GM19043 (cell line): ENCODE measurements around the gene SNAPC1.

ENCODE experiments used
- ATAC-seq: cut with Tn5 transposase; IDR thresholded peaks from one replicate; pipeline ENCODE4 v1.9.1; 2021; ENCODE audit warnings: low read depth; ENCODE audit not compliant: unreplicated experiment

Gene SNAPC1

DNA sequence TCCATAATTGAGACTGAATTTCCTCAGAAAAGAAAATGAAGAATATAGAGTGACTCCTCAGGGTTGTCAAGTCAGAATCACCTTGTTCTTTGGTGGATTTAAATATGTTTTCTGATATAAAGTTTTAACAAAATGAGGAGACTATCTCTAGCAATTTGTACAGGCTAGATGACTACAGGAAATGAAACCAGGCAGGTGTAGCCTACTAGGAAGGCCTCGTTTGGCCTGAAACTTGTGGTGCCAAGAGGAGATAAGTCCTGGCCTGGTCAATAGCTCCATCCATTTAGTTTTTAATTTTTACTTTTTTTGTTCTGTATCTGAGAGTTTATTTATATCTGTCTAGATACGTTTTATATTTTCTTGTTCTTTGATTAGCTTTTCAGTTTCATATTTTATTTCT lies 41.5 kb downstream of the SNAPC1 start:
- ATAC-seq, result peak; percentile 78

DNA sequence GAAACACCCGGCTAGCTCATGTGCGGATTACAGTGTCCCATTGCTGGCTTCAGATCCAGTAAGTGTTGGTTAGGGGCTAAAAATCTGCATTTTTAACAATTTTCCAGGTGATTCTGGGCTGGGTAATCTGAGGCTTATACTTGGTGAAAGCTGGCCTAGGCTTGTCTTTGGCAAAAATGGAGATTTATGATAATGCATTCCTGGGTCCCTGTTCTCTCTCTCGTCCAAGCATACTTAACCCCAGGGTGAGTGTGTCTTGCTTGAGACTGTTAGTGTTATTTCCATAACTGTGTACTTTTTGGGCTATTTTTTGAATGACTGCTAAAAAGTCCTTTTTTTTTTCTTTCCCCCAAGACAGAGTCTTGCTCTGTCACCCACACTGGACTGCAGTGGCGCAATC lies 43.2 kb downstream of the SNAPC1 start:
- no peak for ATAC-seq

DNA sequence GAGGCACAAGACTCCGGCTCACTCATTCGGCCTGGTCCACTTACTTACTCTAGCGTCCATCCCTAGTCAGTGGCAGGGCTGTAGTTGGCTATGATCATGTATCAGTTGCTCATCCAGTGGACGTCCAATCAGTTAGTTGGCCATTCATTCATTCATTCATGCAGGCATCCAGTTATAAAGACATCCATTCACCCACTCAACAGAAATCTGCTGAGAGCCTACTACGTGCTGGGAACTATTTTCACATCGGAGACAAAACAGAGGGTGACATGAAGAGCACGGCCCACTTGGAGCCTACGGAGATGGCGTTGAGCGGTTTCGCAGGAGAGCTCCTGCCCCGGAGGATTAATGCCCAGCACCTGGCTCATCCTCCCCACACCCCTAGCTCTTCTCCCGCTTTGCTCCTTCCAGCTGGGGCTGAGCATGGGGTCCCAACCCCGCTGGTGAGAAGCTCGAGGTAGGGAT lies 49.7 kb downstream of the SNAPC1 start:
- no peak for ATAC-seq

DNA sequence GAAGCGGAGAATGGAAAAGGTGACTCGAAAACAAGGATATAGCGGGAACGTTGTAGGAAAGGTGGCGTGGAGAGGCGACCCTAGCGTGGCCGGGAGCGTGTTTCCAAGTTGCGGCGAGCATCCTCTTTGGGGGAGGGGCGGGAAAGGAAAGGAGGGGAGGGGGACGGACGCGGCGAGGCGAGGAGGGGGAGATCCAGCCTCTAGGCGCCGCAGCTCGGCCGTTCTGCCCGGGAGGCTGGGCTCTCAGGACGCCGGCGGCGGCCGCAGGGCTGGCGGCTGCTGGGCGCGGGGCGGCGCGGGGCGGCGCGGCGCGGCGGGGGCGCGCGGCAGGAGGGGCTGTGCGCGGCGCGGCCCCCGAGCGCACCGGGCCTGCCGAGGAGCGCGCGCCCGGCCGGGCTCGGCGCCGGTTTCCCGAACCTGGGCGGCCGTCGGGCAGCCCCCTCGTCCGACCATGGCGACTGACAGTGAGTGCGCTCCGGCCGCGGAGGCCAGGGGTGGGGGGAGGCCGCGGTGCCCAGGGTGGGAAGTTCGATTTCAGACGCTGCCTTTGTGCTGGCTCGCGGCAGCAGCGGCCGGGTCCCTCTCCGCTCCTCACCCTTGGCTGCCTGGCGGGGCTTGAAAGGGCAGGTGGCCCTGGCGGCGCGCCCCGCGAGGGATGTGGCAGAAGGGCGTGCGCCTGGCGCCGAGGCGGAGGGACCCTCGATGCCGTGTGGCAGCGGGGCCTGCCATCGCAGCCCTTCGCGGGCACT lies 50.3 kb downstream of the SNAPC1 start, which contains the start of gene SYT16:
SYT16 (plus strand) TSS at position 357 of the 749 bp plus-strand sequence.
- ATAC-seq, result no peak

DNA sequence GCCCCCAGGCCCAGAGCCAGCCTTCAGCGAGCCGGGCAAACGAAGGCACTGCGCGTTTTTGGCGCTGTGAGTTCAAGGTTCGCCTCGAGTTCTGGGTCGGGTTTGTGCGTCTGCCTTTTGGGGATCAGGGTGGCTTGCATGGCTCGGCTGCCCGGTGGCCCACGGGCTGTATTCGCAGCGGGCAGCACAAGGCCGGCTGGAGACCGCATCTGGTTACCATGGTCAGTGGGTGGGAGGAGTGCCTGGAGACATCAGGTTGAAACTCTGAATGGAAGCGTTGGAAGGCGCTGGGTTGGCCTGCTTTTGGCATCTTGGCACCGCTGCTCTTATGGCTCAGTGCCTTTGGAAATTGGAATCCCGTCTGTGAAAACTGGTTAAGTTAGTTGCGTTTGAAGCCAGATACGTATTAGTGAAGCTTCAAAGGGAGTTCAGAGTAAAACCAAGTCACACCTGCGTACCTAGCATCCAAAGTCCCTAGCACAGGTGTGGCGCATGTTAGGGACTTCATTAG lies 50.9 kb downstream of the SNAPC1 start:
- no peak for ATAC-seq

DNA sequence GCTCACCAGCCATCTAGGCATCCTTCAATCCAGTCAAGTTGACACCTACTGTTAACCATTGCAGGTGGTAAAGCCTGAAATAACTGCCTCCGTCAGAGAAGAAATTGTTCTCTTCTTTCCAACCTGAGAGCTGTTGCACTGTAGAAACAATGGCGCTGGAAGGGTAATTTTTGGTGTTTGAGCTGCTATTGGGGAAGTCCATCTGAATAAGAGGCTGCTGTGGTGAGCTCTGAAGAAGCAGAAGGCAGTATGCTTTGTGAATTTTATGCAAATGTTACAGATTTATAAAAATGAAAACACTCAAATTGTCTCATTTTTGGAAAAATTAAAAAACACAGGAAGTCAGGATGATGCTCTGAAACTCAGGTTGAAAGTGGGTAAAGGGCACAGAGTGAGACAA lies 60.2 kb downstream of the SNAPC1 start:
- ATAC-seq, result no peak

DNA sequence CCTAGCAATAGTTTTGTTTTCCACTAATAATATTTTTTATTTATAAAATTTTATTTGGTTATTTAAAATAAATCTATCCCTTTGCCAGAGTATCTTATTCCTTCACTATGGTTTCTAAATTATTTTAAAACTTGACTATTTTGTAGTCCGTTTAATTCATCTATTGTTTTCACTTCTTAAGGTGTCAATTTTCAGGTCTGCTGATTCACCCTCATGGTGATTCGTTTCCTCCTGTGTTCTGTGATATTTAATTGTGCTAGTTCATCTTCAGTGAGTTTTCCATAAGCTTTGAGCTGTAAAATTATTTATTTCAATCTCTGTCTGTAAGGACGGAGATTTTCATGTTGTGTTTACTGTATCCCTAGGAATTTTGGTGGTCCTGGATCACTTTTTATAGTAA lies 70.6 kb downstream of the SNAPC1 start:
- no peak for ATAC-seq

DNA sequence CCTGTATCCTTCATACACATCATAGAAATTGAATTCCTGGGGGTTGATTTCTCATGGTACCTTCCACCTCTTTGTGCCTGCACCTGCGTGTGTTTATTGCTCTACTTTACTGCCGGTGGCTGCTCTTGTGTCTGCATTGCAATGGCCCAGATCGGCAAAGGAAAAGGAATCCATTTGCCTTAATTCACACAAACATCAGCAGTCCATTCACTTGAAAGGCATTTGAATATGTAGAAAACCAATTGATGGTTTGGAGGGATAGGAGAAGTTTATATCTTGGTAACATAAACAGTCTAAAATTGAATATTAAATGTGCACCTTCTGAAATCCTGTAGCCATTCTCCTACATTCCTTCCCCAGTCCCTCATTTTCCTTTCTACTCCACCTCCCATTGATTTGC lies 74.0 kb downstream of the SNAPC1 start:
- ATAC-seq, result no peak

DNA sequence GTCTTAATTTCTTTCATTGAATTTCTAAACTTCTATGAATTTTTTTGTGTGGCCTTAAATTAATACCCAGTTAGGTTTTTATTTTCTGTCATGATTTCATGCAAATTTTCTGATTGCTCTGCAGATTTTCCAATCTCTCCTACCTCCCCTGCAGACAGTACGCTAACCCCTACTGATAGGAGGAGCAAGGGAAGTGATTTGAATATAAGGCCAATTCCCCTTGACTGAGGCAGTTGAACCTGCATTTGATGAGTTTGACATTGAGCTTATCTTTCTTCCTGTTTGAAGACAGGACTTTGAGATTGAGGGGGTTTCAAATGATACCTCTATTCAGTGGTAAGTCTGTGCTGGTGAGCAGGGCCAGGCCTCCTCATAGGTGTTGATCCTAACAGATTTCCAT lies 74.6 kb downstream of the SNAPC1 start:
- ATAC-seq, result no peak

DNA sequence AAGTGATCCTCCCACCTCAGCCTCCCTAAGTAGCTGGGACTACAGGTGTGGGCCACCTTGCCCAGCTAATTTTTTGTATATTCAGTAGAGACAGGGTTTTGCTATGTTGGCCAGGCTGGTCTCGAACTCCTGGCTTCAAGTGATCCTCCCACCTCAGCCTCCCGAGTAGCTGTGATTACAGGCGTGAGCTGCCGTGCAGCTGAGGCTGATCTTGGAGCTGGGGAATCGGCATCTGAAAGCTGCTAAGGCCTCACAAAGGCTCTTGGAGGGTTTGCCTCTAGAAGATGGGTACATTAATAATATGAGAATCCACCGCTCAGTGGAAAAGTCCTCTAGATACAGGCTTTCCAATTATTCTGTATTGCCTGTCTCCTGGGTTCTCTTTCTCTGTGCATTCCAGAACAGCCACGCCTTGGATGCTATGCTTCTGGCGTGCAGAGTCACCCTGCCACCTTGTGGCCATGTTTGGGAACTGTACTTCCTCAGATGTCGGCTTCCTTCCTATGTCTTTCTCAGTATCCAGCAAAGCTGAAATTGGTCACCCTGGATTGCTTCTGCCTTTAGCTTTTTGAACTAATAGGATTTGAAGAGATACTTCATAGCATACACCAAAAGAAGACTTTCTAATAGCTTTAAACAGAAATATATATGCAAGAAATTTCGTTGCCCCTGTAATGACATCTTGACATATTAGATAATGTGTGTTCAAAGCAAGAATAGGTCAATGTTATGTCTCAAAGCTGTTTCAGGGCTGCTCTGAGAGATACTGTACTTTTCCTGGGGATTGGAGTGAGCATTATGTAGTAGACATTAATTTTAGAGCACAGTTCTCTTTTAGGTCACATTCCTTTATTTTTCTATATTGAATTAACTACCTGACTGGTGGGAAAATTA lies 75.4 kb downstream of the SNAPC1 start:
- ATAC-seq, result peak; percentile 86

DNA sequence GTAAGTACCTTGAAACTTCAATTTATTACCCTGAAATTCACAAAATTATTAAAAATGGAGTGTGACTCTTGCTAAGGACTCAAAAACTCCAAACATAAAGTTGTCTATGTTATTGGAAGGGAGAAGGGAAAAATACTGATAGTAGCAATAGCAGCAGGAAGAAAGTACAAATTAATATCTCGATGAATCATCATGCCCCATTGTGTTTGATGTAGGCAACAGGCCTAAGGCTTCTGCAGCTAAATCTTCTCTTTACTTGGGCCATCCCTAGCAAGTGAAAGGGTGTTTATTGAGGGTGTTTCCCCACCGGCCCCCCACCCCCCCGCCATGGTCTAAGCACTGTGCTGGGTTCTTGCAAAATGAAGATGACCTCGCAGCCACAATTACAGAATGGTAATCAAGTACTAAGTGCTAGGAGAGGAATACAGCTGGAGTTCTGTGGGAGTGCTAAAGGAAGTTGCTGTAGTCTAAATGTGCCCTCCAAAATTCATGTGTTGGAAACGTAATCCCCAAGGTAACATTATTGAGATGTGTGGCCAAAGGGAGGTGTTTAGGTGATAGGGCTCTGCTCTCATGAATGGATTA lies 76.5 kb downstream of the SNAPC1 start:
- no peak for ATAC-seq

DNA sequence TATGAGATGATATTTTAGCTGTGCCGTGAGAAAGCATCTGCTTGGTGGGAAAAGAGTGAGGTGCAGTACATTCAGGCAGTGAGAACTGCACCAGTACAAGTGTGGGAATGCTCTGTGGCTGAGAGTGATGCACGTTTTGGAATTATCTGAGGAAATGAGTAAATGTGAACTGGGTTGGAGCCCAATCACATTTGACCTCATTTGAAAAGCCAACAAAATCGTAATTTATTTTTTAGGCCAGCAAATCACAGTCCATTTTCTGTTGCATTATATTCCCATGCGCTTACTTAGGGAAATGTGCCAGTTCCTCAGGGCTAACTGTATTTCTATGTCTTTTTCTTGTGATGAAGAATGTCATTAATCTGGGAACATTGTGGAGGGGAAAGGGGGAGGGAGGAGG lies 77.3 kb downstream of the SNAPC1 start:
- no peak for ATAC-seq

DNA sequence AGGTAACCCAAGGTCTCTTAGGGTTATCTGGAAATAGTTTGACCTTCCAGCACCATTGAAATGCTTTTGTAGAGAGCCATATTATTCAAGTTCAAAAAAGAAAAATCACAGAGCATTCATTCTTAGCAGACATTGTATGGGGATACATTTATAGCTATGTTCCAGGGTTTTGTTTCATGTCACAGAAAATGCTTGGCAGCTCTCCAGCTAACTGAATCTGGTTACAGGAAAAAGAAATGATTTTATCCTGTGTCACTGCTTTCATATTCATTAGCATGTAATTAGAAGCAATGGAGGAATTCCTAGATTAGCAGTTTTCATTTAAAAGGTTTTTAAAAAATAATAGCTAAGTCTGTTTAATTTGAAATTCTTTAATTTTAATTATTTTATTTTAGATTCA lies 78.9 kb downstream of the SNAPC1 start:
- ATAC-seq, result no peak
